Brain microvascular endothelial cell (primary cell): Measurements from ENCODE around the gene CHIT1.

Source experiments
- DNase-seq: peaks from one replicate; pipeline ENCODE4 v3.0.0-alpha.2; 2020
- H3K27ac ChIP-seq: fragments of 250-450 bp; sonication (Bioruptor Pico); 2 replicates; pipeline ENCODE4 v1.5.1; 2020; ENCODE audit warnings: mild to moderate bottlenecking, moderate library complexity
- H3K27me3 ChIP-seq: fragments of 250-450 bp; sonication (Bioruptor Pico); replicated peaks from 2 replicates; pipeline ENCODE4 v1.5.1; 2020; ENCODE audit warnings: mild to moderate bottlenecking
- H3K36me3 ChIP-seq: fragments of 250-450 bp; sonication (Bioruptor Pico); replicated peaks from 2 replicates; pipeline ENCODE4 v1.5.1; 2020; ENCODE audit warnings: mild to moderate bottlenecking
- H3K4me3 ChIP-seq: 2 replicates; pipeline ENCODE4 v1.5.1; 2011; ENCODE audit warnings: low read depth, mild to moderate bottlenecking, control low read depth, low read length, moderate library complexity
- CTCF ChIP-seq: IDR thresholded peaks from 2 replicates; pipeline ENCODE4 v1.5.1; 2011; ENCODE audit warnings: low read depth, mild to moderate bottlenecking, moderate library complexity, low read length, control low read depth, inconsistent platforms; ENCODE audit errors: missing control alignments
- in situ Hi-C: cut with HindIII; loops from 2 replicates; pipeline ENCODE4 v1.10.0; 2017; ENCODE audit warnings: low sequenced_read_pairs, low pct_ligation_motif_present

The CHIT1 gene

GRCh38 chr1:203201516-203202205 lies 27.8 kb downstream of the CHIT1 start:
- no peak overlapping the region for H3K27ac ChIP-seq
- in situ Hi-C loops: no loop called here
- TF ChIP-seq CTCF: no peak
- DNase-seq: no peak
- no peak overlapping the region for H3K4me3 ChIP-seq
- no peaks in the 10 kb centered on the region for H3K27me3 ChIP-seq
- H3K36me3 ChIP-seq: no peaks in the 10 kb centered on the region

GRCh38 chr1:203200916-203201315 lies 28.6 kb downstream of the CHIT1 start:
- no peak overlapping the region for H3K27ac ChIP-seq
- in situ Hi-C loops: no loop called here
- H3K4me3 ChIP-seq: no peak overlapping the region
- DNase-seq: no peak
- H3K36me3 ChIP-seq: no peaks in the 10 kb centered on the region
- TF ChIP-seq CTCF: no peak
- H3K27me3 ChIP-seq: no peaks in the 10 kb centered on the region

- no peak for DNase-seq
- Histone ChIP-seq H3K27me3 (no peaks in the 10 kb centered on the region), H3K27ac (no peak overlapping the region), H3K4me3 (no peak overlapping the region), H3K36me3 (no peaks in the 10 kb centered on the region)
- in situ Hi-C loops: no loop called here
- no peak for TF ChIP-seq CTCF
Observed at GRCh38 chr1:203199816-203200571, 29.5 kb downstream of the CHIT1 start.

GRCh38 chr1:203199481-203199815 lies 30.0 kb downstream of the CHIT1 start:
- no peak for TF ChIP-seq CTCF
- H3K27me3 ChIP-seq: no peaks in the 10 kb centered on the region
- no peaks in the 10 kb centered on the region for H3K36me3 ChIP-seq
- no peak for DNase-seq
- in situ Hi-C loops: no loop called here
- no peak overlapping the region for H3K4me3 ChIP-seq
- no peak overlapping the region for H3K27ac ChIP-seq

- Histone ChIP-seq H3K27me3 (no peaks in the 10 kb centered on the region), H3K36me3 (no peaks in the 10 kb centered on the region), H3K4me3 (no peak overlapping the region), H3K27ac (no peak overlapping the region)
- no peak for TF ChIP-seq CTCF
- no peak for DNase-seq
- in situ Hi-C loops: no loop called here
Observed at GRCh38 chr1:203199002-203199401, 30.5 kb downstream of the CHIT1 start.

- DNase-seq: peak; percentile 58
- no peak for TF ChIP-seq CTCF
- no peak overlapping the region for H3K27ac ChIP-seq
- H3K36me3 ChIP-seq: no peaks in the 10 kb centered on the region
- in situ Hi-C loops: no loop called here
- H3K4me3 ChIP-seq: no peak overlapping the region
- H3K27me3 ChIP-seq: no peaks in the 10 kb centered on the region
Observed at GRCh38 chr1:203197625-203198024, 31.8 kb downstream of the CHIT1 start.
